T-helper 1 cell treated with Interleukin-12 subunit alpha and Interleukin-12 subunit beta and Interleukin-4 antibody, amounts not matched to agents 30 μg/mL and 1 μg/mL, for 36 hours (primary cell): ENCODE measurements around the gene SERINC5.

Experiments used
- H3K27ac Mint-ChIP-seq: one replicate; pipeline ENCODE4 v1.8.0; 2021; ENCODE audit warnings: mild to moderate bottlenecking, mixed read lengths
- H3K27me3 Mint-ChIP-seq: one replicate; pipeline ENCODE4 v1.8.0; 2021; ENCODE audit warnings: low read depth, mixed read lengths
- H3K36me3 Mint-ChIP-seq: one replicate; pipeline ENCODE4 v1.8.0; 2021; ENCODE audit warnings: low read depth, mixed read lengths
- H3K4me1 Mint-ChIP-seq: one replicate; pipeline ENCODE4 v1.8.0; 2021; ENCODE audit warnings: low read depth, mixed read lengths
- H3K4me3 Mint-ChIP-seq: one replicate; pipeline ENCODE4 v1.8.0; 2021; ENCODE audit warnings: mild to moderate bottlenecking, moderate library complexity, mixed read lengths
- H3K9me3 Mint-ChIP-seq: one replicate; pipeline ENCODE4 v1.8.0; 2021; ENCODE audit warnings: mixed read lengths

The SERINC5 gene

GRCh38 chr5:80072103-80073073 is 183.5 kb downstream of the SERINC5 start:
- peaks cover 2% of the 10 kb centered on the region for H3K36me3 Mint-ChIP-seq
- peaks cover 13% of the 10 kb centered on the region for H3K4me1 Mint-ChIP-seq
- no peaks in the 10 kb centered on the region for H3K9me3 Mint-ChIP-seq
- H3K27ac Mint-ChIP-seq = no peak overlapping the region
- H3K27me3 Mint-ChIP-seq = no peaks in the 10 kb centered on the region
- H3K4me3 Mint-ChIP-seq = no peak overlapping the region

GRCh38 chr5:80071510-80072021 is 184.3 kb downstream of the SERINC5 start:
- Mint-ChIP-seq H3K4me1 (peaks cover 13% of the 10 kb centered on the region), H3K27me3 (no peaks in the 10 kb centered on the region), H3K9me3 (no peaks in the 10 kb centered on the region), H3K27ac (no peak overlapping the region), H3K36me3 (peaks cover 2% of the 10 kb centered on the region), H3K4me3 (no peak overlapping the region)

GRCh38 chr5:80070338-80071056 is 185.4 kb downstream of the SERINC5 start:
- Mint-ChIP-seq H3K27me3 (no peaks in the 10 kb centered on the region), H3K4me1 (peaks cover 13% of the 10 kb centered on the region), H3K9me3 (no peaks in the 10 kb centered on the region), H3K4me3 (no peak overlapping the region), H3K36me3 (peaks cover 2% of the 10 kb centered on the region), H3K27ac (no peak overlapping the region)

- H3K4me1 Mint-ChIP-seq = peaks cover 13% of the 10 kb centered on the region
- no peaks in the 10 kb centered on the region for H3K27me3 Mint-ChIP-seq
Observed at GRCh38 chr5:80069918-80070318, 185.9 kb downstream of the SERINC5 start.

GRCh38 chr5:80069251-80069800 is 186.5 kb downstream of the SERINC5 start:
- Mint-ChIP-seq H3K36me3 (peaks cover 2% of the 10 kb centered on the region), H3K9me3 (no peaks in the 10 kb centered on the region), H3K4me1 (peaks cover 13% of the 10 kb centered on the region), H3K27me3 (no peaks in the 10 kb centered on the region), H3K4me3 (no peak overlapping the region), H3K27ac (no peak overlapping the region)

More at GRCh38 chr5:80069918-80070318, 185.9 kb downstream of the SERINC5 start:
- Mint-ChIP-seq H3K4me3 (no peak overlapping the region), H3K9me3 (no peaks in the 10 kb centered on the region), H3K36me3 (peaks cover 2% of the 10 kb centered on the region), H3K27ac (no peak overlapping the region)

- Mint-ChIP-seq H3K4me3 (no peak overlapping the region), H3K4me1 (peaks cover 13% of the 10 kb centered on the region), H3K9me3 (no peaks in the 10 kb centered on the region), H3K27ac (no peak overlapping the region), H3K36me3 (peaks cover 2% of the 10 kb centered on the region), H3K27me3 (no peaks in the 10 kb centered on the region)
Observed at GRCh38 chr5:80068775-80069174, 187.1 kb downstream of the SERINC5 start.

GRCh38 chr5:80068246-80068636 is 187.6 kb downstream of the SERINC5 start:
- H3K9me3 Mint-ChIP-seq = no peaks in the 10 kb centered on the region
- H3K27me3 Mint-ChIP-seq = no peaks in the 10 kb centered on the region
- no peak overlapping the region for H3K27ac Mint-ChIP-seq
- H3K36me3 Mint-ChIP-seq = peaks cover 2% of the 10 kb centered on the region
- peaks cover 13% of the 10 kb centered on the region for H3K4me1 Mint-ChIP-seq
- H3K4me3 Mint-ChIP-seq = no peak overlapping the region

- no peak overlapping the region for H3K27ac Mint-ChIP-seq
- H3K9me3 Mint-ChIP-seq = no peaks in the 10 kb centered on the region
- H3K4me1 Mint-ChIP-seq = peaks cover 13% of the 10 kb centered on the region
- H3K4me3 Mint-ChIP-seq = no peak overlapping the region
- H3K27me3 Mint-ChIP-seq = no peaks in the 10 kb centered on the region
- peaks cover 2% of the 10 kb centered on the region for H3K36me3 Mint-ChIP-seq
Observed at GRCh38 chr5:80067531-80068245, 188.2 kb downstream of the SERINC5 start.

- Mint-ChIP-seq H3K4me3 (no peak overlapping the region), H3K36me3 (peaks cover 2% of the 10 kb centered on the region), H3K9me3 (no peaks in the 10 kb centered on the region), H3K27ac (no peak overlapping the region), H3K27me3 (no peaks in the 10 kb centered on the region), H3K4me1 (peaks cover 13% of the 10 kb centered on the region)
Observed at GRCh38 chr5:80067016-80067415, 188.8 kb downstream of the SERINC5 start.

GRCh38 chr5:80064124-80064523 is 191.7 kb downstream of the SERINC5 start:
- Mint-ChIP-seq H3K36me3 (no peaks in the 10 kb centered on the region), H3K27me3 (no peaks in the 10 kb centered on the region)

More at GRCh38 chr5:80064124-80064523, 191.7 kb downstream of the SERINC5 start:
- H3K9me3 Mint-ChIP-seq = no peaks in the 10 kb centered on the region
- H3K27ac Mint-ChIP-seq = no peak overlapping the region
- H3K4me1 Mint-ChIP-seq = no peaks in the 10 kb centered on the region
- no peak overlapping the region for H3K4me3 Mint-ChIP-seq
